Progenitor cell of endocrine pancreas (in vitro differentiated cells): ENCODE data around the gene CERS5. TPM values are rescaled to one million over a fixed set of nuclear protein-coding genes. Genes with fewer than 3 reads are reported as not detected.

Experiments
- DNase-seq: peaks from one replicate; pipeline ENCODE4 v3.0.0; 2021; ENCODE audit warnings: low spot score; ENCODE audit not compliant: unreplicated experiment
- H3K27ac Mint-ChIP-seq: 2 replicates; pipeline ENCODE4 v1.8.0; 2021; ENCODE audit warnings: mild to moderate bottlenecking, moderate library complexity, mixed read lengths
- H3K27me3 Mint-ChIP-seq: 2 replicates; pipeline ENCODE4 v1.8.0; 2021; ENCODE audit warnings: mixed read lengths
- H3K36me3 Mint-ChIP-seq: 2 replicates; pipeline ENCODE4 v1.8.0; 2022; ENCODE audit warnings: mixed read lengths; ENCODE audit not compliant: insufficient read depth
- H3K4me1 Mint-ChIP-seq: 2 replicates; pipeline ENCODE4 v1.8.0; 2021; ENCODE audit warnings: low read depth, mixed read lengths
- H3K4me3 Mint-ChIP-seq: 2 replicates; pipeline ENCODE4 v1.8.0; 2021; ENCODE audit warnings: low read depth, mild to moderate bottlenecking, moderate library complexity, mixed read lengths
- H3K9me3 Mint-ChIP-seq: 2 replicates; pipeline ENCODE4 v1.8.0; 2021; ENCODE audit warnings: low read depth, mixed read lengths
- total RNA-seq: library from RNA; stranded (reverse); gene quantifications from 2 replicates; pipeline ENCODE4 v1.2.1, GENCODE V29; 2021
- TF ChIP-seq, protein P1 (sequence below): fragments of 200-600 bp; sonication (generic); IDR thresholded peaks from one replicate; pipeline ENCODE4 v1.5.0; 2021; ENCODE audit warnings: antibody characterized with exemption, mild to moderate bottlenecking; ENCODE audit not compliant: unreplicated experiment

The CERS5 gene
- total RNA-seq, 1 donor from 2014 or later: 69.1 TPM

DNA sequence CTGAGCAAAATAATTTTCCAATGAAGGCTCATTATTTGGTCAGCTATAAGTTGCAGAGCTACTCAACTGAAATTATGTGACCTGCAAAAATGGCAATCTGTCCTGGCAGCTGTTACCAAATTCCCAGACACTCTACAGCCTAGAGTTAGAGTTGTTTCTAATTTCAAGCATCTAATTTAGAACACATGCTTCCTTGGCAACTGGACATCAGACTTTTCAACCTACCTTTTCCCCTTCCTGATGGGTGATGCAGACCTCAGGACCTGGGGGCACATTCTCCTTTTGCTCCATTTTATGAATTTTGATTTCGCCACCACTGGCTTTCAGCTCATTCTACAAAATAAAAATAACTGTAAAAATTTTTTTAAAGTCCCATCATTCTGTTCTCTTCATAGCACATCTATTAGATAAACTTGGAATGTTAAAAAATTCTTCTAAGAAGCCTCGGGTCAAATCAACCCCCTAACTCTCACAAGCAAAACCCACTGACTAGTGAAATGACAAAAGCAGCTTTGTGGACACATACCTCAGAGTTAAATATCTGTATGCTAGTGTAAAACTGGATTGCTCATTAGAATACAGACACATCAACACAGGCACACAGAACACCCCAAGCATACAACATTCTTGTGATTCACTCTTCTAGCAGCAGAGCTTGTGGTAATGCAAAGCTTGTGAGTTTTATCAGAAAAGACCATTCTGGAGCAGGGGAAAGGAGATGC is 33.5 kb upstream of the CERS5 start:
- no peaks in the 10 kb centered on the region for H3K9me3 Mint-ChIP-seq
- peaks cover 18% of the 10 kb centered on the region for H3K36me3 Mint-ChIP-seq
- DNase-seq: no peak
- TF ChIP-seq, protein P1, sequence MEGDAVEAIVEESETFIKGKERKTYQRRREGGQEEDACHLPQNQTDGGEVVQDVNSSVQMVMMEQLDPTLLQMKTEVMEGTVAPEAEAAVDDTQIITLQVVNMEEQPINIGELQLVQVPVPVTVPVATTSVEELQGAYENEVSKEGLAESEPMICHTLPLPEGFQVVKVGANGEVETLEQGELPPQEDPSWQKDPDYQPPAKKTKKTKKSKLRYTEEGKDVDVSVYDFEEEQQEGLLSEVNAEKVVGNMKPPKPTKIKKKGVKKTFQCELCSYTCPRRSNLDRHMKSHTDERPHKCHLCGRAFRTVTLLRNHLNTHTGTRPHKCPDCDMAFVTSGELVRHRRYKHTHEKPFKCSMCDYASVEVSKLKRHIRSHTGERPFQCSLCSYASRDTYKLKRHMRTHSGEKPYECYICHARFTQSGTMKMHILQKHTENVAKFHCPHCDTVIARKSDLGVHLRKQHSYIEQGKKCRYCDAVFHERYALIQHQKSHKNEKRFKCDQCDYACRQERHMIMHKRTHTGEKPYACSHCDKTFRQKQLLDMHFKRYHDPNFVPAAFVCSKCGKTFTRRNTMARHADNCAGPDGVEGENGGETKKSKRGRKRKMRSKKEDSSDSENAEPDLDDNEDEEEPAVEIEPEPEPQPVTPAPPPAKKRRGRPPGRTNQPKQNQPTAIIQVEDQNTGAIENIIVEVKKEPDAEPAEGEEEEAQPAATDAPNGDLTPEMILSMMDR: no peak
- H3K4me1 Mint-ChIP-seq: peaks cover 15% of the 10 kb centered on the region
- peak overlapping the region; percentile 63 for H3K27ac Mint-ChIP-seq
- H3K4me3 Mint-ChIP-seq: no peak overlapping the region
- no peaks in the 10 kb centered on the region for H3K27me3 Mint-ChIP-seq

GRCh38 chr12:50198829-50199228 is 31.7 kb upstream of the CERS5 start:
- TF ChIP-seq, protein P1: no peak
- no peaks in the 10 kb centered on the region for H3K9me3 Mint-ChIP-seq
- H3K27me3 Mint-ChIP-seq: no peaks in the 10 kb centered on the region
- peaks cover 15% of the 10 kb centered on the region for H3K4me1 Mint-ChIP-seq
- no peak for DNase-seq
- H3K27ac Mint-ChIP-seq: peak overlapping the region; percentile 51
- no peak overlapping the region for H3K4me3 Mint-ChIP-seq
- H3K36me3 Mint-ChIP-seq: peaks cover 15% of the 10 kb centered on the region

GRCh38 chr12:50197297-50197727 is 30.1 kb upstream of the CERS5 start:
- no peak overlapping the region for H3K27ac Mint-ChIP-seq
- peaks cover 9% of the 10 kb centered on the region for H3K4me1 Mint-ChIP-seq
- no peaks in the 10 kb centered on the region for H3K27me3 Mint-ChIP-seq
- no peaks in the 10 kb centered on the region for H3K9me3 Mint-ChIP-seq
- TF ChIP-seq, protein P1: no peak
- no peak for DNase-seq
- H3K4me3 Mint-ChIP-seq: no peak overlapping the region
- peaks cover 17% of the 10 kb centered on the region for H3K36me3 Mint-ChIP-seq

DNA sequence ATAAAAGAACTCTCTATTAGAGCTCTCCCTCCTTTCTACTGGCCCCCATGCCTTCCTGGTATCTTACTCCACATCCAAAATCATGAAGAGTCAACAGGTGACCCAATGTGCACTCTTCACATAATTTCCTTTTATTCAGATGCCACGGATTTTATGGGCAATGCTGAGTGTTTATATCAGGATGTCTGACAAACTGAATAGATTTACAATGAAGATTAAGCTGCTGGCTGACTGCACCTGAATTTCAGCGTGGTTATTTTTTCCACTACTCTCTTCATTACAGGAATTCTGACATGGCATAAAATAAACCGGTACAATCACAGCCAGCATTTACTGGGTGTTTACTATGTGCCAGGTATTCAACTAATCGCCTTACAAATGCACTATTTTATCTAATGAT is 29.4 kb upstream of the CERS5 start:
- peaks cover 16% of the 10 kb centered on the region for H3K36me3 Mint-ChIP-seq
- no peak for DNase-seq
- peaks cover 5% of the 10 kb centered on the region for H3K4me1 Mint-ChIP-seq
- TF ChIP-seq, protein P1: no peak
- H3K27ac Mint-ChIP-seq: no peak overlapping the region
- H3K27me3 Mint-ChIP-seq: no peaks in the 10 kb centered on the region
- no peaks in the 10 kb centered on the region for H3K9me3 Mint-ChIP-seq
- H3K4me3 Mint-ChIP-seq: no peak overlapping the region

GRCh38 chr12:50195832-50196231 is 28.7 kb upstream of the CERS5 start:
- no peak overlapping the region for H3K27ac Mint-ChIP-seq
- TF ChIP-seq, protein P1: no peak
- H3K27me3 Mint-ChIP-seq: no peaks in the 10 kb centered on the region
- H3K4me1 Mint-ChIP-seq: peaks cover 2% of the 10 kb centered on the region
- H3K4me3 Mint-ChIP-seq: no peak overlapping the region
- peaks cover 14% of the 10 kb centered on the region for H3K36me3 Mint-ChIP-seq
- H3K9me3 Mint-ChIP-seq: no peaks in the 10 kb centered on the region
- no peak for DNase-seq
